Epithelial cell of proximal tubule (primary cell): Measurements from ENCODE around the gene MATN3. TPM values are rescaled to one million over a fixed set of nuclear protein-coding genes. Genes with fewer than 3 reads are reported as not detected.
A peak's percentile ranks its signal among the peaks of the same experiment; 100 is the strongest.
"Not testable (repeated sequence)": the region's sequence is repeated elsewhere in the genome, so short reads cannot be mapped to it uniquely, and the experiment has no call there.

ENCODE experiments used
- DNase-seq: peaks from one replicate; pipeline ENCODE4 v3.0.0-alpha.2; 2011; ENCODE audit warnings: low read depth
- H3K4me3 ChIP-seq: 2 replicates; pipeline ENCODE4 v1.5.1; 2011; ENCODE audit warnings: low read depth, mild to moderate bottlenecking, low read length
- total RNA-seq: library from RNA; depleted of rRNA; stranded (reverse); fragments of >200 nt; gene quantifications from 2 replicates; pipeline ENCODE4 v1.2.3, GENCODE V29; 2015
- TF ChIP-seq, protein P1 (sequence below): conservative IDR thresholded peaks from 2 replicates; pipeline ENCODE4 v1.5.1; 2012; ENCODE audit warnings: low read depth, mild to moderate bottlenecking, low read length

Gene MATN3
- total RNA-seq, 1 donor from 2014 or later: 9.8 TPM

- peak overlapping the region; percentile 85 for H3K4me3 ChIP-seq
- TF ChIP-seq, protein P1, sequence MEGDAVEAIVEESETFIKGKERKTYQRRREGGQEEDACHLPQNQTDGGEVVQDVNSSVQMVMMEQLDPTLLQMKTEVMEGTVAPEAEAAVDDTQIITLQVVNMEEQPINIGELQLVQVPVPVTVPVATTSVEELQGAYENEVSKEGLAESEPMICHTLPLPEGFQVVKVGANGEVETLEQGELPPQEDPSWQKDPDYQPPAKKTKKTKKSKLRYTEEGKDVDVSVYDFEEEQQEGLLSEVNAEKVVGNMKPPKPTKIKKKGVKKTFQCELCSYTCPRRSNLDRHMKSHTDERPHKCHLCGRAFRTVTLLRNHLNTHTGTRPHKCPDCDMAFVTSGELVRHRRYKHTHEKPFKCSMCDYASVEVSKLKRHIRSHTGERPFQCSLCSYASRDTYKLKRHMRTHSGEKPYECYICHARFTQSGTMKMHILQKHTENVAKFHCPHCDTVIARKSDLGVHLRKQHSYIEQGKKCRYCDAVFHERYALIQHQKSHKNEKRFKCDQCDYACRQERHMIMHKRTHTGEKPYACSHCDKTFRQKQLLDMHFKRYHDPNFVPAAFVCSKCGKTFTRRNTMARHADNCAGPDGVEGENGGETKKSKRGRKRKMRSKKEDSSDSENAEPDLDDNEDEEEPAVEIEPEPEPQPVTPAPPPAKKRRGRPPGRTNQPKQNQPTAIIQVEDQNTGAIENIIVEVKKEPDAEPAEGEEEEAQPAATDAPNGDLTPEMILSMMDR: no peak
- no peak for DNase-seq
Observed at GRCh38 chr2:20049637-20050036, 37.2 kb upstream of the MATN3 start.

DNA sequence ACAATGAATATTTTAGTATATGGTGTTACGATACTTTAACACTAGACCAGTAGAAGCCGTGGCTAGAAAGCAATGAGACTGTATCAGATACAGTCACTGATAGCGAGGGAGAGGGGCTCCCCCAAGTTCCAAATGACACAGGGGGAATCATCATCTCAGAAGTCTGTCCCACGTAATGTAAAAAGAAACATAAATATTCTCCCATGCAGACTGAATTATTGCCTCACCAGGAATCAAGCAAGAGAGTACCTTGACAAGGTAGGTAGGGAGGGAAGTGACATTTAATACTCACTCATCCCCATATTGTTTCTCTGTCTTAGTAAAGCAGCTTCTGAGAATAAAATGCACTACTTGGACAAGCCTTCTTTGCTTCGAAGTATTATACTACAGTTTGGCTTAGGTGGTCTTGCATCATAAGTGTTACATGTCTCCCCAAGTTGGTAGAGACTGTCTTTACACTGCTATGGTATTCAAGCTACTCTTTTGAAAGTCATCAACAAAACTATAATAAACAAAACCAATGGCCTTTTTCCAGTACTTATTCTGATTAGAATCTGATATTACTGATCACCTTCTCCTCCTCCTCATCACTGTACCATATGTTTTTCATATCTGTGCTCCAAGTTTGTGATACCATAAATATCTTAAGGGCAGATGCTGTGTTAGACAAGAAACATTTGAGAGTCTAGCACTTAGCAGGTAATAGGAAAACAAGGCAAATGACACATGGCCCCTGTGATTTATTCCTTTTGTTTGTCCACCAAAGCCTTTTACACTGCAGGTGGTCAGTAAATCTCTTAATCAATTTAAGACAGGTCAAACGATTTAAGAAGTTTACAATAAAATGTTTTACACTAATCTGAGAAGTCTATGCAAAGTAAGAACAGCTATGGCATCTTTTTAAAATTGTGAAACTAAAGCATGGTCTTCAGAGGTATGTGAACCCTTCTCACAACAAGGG is 36.3 kb upstream of the MATN3 start:
- DNase-seq: no peak
- H3K4me3 ChIP-seq: peak overlapping the region; percentile 85
- TF ChIP-seq, protein P1: no peak

DNA sequence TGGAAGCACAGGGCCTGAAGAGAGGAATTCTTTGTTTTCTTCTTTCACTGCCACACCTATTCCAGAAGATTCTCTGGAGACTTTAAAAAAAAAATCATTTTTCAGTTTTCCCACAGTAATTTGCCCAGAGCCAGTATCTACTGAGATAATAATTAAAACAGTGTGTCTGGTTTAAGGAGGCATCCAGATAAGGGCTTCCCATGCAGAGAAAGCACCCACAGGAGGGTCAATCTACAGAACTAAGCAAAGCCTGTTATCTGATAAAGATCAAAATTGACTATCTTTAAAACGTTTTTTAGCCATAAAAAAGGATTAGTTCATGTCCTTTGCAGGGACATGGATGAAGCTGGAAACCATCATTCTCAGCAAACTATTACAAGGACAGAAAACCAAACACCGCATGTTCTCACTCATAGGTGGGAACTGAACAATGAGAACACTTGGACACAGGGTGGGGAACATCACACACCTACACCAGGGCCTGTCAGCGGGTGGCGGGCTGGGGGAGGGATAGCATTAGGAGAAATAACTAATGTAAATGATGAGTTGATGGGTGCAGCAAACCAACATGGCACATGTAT is 33.3 kb upstream of the MATN3 start:
- H3K4me3 ChIP-seq, DNase-seq: not testable (repeated sequence)

GRCh38 chr2:20044778-20045177 is 32.3 kb upstream of the MATN3 start:
- TF ChIP-seq, protein P1: no peak
- no peak for DNase-seq

GRCh38 chr2:20042531-20042930 is 30.1 kb upstream of the MATN3 start:
- TF ChIP-seq, protein P1: no peak
- H3K4me3 ChIP-seq: no peak overlapping the region
- no peak for DNase-seq

More at GRCh38 chr2:20044778-20045177, 32.3 kb upstream of the MATN3 start:
- H3K4me3 ChIP-seq: no peak overlapping the region

DNA sequence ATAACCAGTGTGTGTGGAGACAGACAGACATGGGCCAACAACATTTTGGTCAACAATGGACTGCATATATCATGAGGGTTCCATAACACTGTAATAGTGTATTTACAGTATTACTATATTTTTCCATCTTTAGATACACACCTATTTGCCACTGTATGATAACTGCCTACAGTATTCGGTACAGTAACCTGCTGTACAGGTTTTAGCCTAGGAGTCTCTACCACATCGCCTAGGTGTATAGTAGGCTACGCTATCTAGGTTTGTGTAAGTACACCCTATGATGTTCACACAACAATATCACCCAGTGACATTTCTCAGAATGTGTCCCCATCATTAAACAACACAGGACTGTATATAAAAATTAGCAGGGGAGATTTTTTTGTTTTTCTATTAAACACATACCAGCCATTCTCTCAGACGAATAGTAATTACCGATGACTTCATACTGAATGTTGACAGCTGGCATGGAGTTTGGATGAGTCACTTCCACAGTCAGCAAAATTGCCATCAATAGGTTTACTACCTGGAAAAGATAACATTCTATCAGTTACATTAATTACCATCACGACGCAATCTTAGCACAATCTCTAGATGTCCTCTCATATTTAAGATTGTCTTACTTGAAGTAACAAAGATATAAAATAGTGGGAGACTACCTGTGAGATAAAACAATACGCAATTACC is 28.2 kb upstream of the MATN3 start:
- no peak for DNase-seq
- TF ChIP-seq, protein P1: no peak
- no peak overlapping the region for H3K4me3 ChIP-seq

GRCh38 chr2:20037660-20038059 is 25.2 kb upstream of the MATN3 start:
- H3K4me3 ChIP-seq: no peak overlapping the region
- TF ChIP-seq, protein P1: no peak
- no peak for DNase-seq
